H9 (cell line): Measurements from ENCODE around the gene AIF1. TPM values are rescaled to one million over a fixed set of nuclear protein-coding genes. Genes with fewer than 3 reads are reported as not detected.

Source experiments
- DNase-seq: peaks from one replicate; pipeline ENCODE4 v3.0.0-alpha.2; 2017
- H2AFZ ChIP-seq: one replicate; pipeline ENCODE4 v1.6.1; 2013; ENCODE audit warnings: mild to moderate bottlenecking, low read length, control low read depth, moderate library complexity
- H2AK5ac ChIP-seq: 2 replicates; pipeline ENCODE4 v1.6.1; 2013; ENCODE audit warnings: low read length, control low read depth, mixed read lengths; ENCODE audit not compliant: insufficient read length
- H2BK120ac ChIP-seq: one replicate; pipeline ENCODE4 v1.6.1; 2013; ENCODE audit warnings: low read depth, mild to moderate bottlenecking, low read length, control low read depth, inconsistent platforms; ENCODE audit not compliant: poor library complexity, severe bottlenecking
- H2BK12ac ChIP-seq: 2 replicates; pipeline ENCODE4 v1.6.1; 2013; ENCODE audit warnings: low read length, control low read depth, mixed read lengths, low read depth; ENCODE audit not compliant: insufficient read length
- H2BK15ac ChIP-seq: 2 replicates; pipeline ENCODE4 v1.6.1; 2013; ENCODE audit warnings: low read depth, low read length, control low read depth
- H2BK20ac ChIP-seq: one replicate; pipeline ENCODE4 v1.6.1; 2013; ENCODE audit warnings: low read depth, mild to moderate bottlenecking, low read length, control low read depth, inconsistent platforms; ENCODE audit not compliant: poor library complexity, severe bottlenecking
- H2BK5ac ChIP-seq: 2 replicates; pipeline ENCODE4 v1.6.1; 2013; ENCODE audit warnings: low read length, control low read depth, mixed read lengths; ENCODE audit not compliant: insufficient read length
- H3K14ac ChIP-seq: 2 replicates; pipeline ENCODE4 v1.6.1; 2013; ENCODE audit warnings: low read length, control low read depth; ENCODE audit not compliant: insufficient read depth
- H3K18ac ChIP-seq: 2 replicates; pipeline ENCODE4 v1.6.1; 2013; ENCODE audit warnings: low read depth, mild to moderate bottlenecking, mixed read lengths, low read length, control low read depth; ENCODE audit not compliant: insufficient read length
- H3K23ac ChIP-seq: 2 replicates; pipeline ENCODE4 v1.6.1; 2013; ENCODE audit warnings: low read length, control low read depth, mixed read lengths, low read depth; ENCODE audit not compliant: insufficient read length
- H3K23me2 ChIP-seq: 2 replicates; pipeline ENCODE4 v1.6.1; 2013; ENCODE audit warnings: low read depth, mild to moderate bottlenecking, mixed read lengths, low read length, control low read depth; ENCODE audit not compliant: insufficient read length, poor library complexity, severe bottlenecking
- H3K27ac ChIP-seq: 2 replicates; pipeline ENCODE4 v1.5.1; 2013; ENCODE audit warnings: low read length, control low read depth, mixed read lengths, low read depth; ENCODE audit not compliant: insufficient read length
- H3K27me3 ChIP-seq: 2 replicates; pipeline ENCODE4 v1.6.1; 2013; ENCODE audit warnings: low read length, control low read depth, inconsistent platforms; ENCODE audit not compliant: insufficient read depth
- H3K4ac ChIP-seq: 2 replicates; pipeline ENCODE4 v1.6.1; 2013; ENCODE audit warnings: low read depth, mild to moderate bottlenecking, control low read depth, inconsistent platforms, low read length, moderate library complexity
- H3K4me1 ChIP-seq: 2 replicates; pipeline ENCODE4 v1.6.1; 2013; ENCODE audit warnings: low read length, control low read depth, inconsistent platforms; ENCODE audit not compliant: insufficient read depth
- H3K4me2 ChIP-seq: 2 replicates; pipeline ENCODE4 v1.6.1; 2013; ENCODE audit warnings: low read length, control low read depth, mixed read lengths; ENCODE audit not compliant: insufficient read length, insufficient read depth
- H3K56ac ChIP-seq: 2 replicates; pipeline ENCODE4 v1.6.1; 2013; ENCODE audit warnings: low read depth, mild to moderate bottlenecking, mixed read lengths, low read length, control low read depth; ENCODE audit not compliant: insufficient read length
- H3K79me1 ChIP-seq: 2 replicates; pipeline ENCODE4 v1.6.1; 2013; ENCODE audit warnings: low read depth, mild to moderate bottlenecking, moderate library complexity, low read length, control low read depth, inconsistent platforms; ENCODE audit not compliant: insufficient read depth, poor library complexity, severe bottlenecking
- H3K79me2 ChIP-seq: 2 replicates; pipeline ENCODE4 v1.6.1; 2013; ENCODE audit warnings: low read length, control low read depth, inconsistent platforms; ENCODE audit not compliant: insufficient read depth
- H3K9ac ChIP-seq: 2 replicates; pipeline ENCODE4 v1.6.1; 2013; ENCODE audit warnings: low read length, control low read depth, mixed read lengths; ENCODE audit not compliant: insufficient read length; ENCODE audit errors: extremely low read depth
- H3K9me3 ChIP-seq: one replicate; pipeline ENCODE4 v1.6.1; 2013; ENCODE audit warnings: low read depth, low read length, inconsistent platforms; ENCODE audit not compliant: control insufficient read depth
- H3T11ph ChIP-seq: one replicate; pipeline ENCODE4 v1.6.1; 2013; ENCODE audit warnings: mild to moderate bottlenecking, low read length, control low read depth, inconsistent platforms
- H4K20me1 ChIP-seq: one replicate; pipeline ENCODE4 v1.6.1; 2013; ENCODE audit not compliant: control insufficient read depth, insufficient read length, insufficient read depth
- H4K5ac ChIP-seq: 2 replicates; pipeline ENCODE4 v1.6.1; 2013; ENCODE audit warnings: low read depth, mild to moderate bottlenecking, mixed read lengths, low read length, control low read depth; ENCODE audit not compliant: insufficient read length
- H4K8ac ChIP-seq: replicated peaks from 2 replicates; pipeline ENCODE4 v1.6.1; 2013; ENCODE audit warnings: low read length, control low read depth, mixed read lengths, low read depth; ENCODE audit not compliant: insufficient read length
- H4K91ac ChIP-seq: 2 replicates; pipeline ENCODE4 v1.6.1; 2013; ENCODE audit warnings: low read depth, mild to moderate bottlenecking, moderate library complexity, mixed read lengths, low read length, control low read depth; ENCODE audit not compliant: insufficient read length
- H3K27ac Mint-ChIP-seq, 3 experiments: 2 replicates in 2 of 3; 3 replicates in 1 of 3; pipeline ENCODE4 v1.8.0; 2020 to 2021; ENCODE audit warnings: mixed read lengths in 3 of 3, mild to moderate bottlenecking in 1 of 3, moderate library complexity in 1 of 3
- H3K27me3 Mint-ChIP-seq: 2 replicates; pipeline ENCODE4 v1.8.0; 2021; ENCODE audit warnings: low read depth, mild to moderate bottlenecking, moderate library complexity, mixed read lengths
- H3K36me3 Mint-ChIP-seq, 3 experiments: 2 replicates in 2 of 3; 3 replicates in 1 of 3; pipeline ENCODE4 v1.8.0; 2020 to 2021; ENCODE audit warnings: low read depth in 3 of 3, mixed read lengths in 3 of 3; ENCODE audit not compliant: insufficient read depth in 1 of 3
- H3K4me1 Mint-ChIP-seq, 2 experiments: 2 replicates each; pipeline ENCODE4 v1.8.0; 2020; ENCODE audit warnings: mixed read lengths in 2 of 2
- H3K4me3 Mint-ChIP-seq, 2 experiments: 2 replicates in 1 of 2; 3 replicates in 1 of 2; pipeline ENCODE4 v1.8.0; 2020 to 2021; ENCODE audit warnings: mild to moderate bottlenecking in 2 of 2, mixed read lengths in 2 of 2, moderate library complexity in 1 of 2
- H3K9me3 Mint-ChIP-seq, 2 experiments: 2 replicates in 1 of 2; 3 replicates in 1 of 2; pipeline ENCODE4 v1.8.0; 2020; ENCODE audit warnings: mild to moderate bottlenecking in 2 of 2, mixed read lengths in 2 of 2, moderate library complexity in 1 of 2
- CTCF ChIP-seq: fragments of 200-600 bp; sonication (generic); conservative IDR thresholded peaks from 3 replicates; pipeline ENCODE4 v1.8.0; 2021; ENCODE audit warnings: antibody characterized with exemption, mild to moderate bottlenecking
- WGBS: extraction: QIAGEN DNeasy Blood & Tissue Kit; methylation state at CpG from one replicate; pipeline ENCODE4 v1.1.7; 2013; ENCODE audit warnings: missing lambda C conversion rate, low lambda C conversion rate, mixed read lengths; ENCODE audit not compliant: insufficient read length; ENCODE audit errors: extremely low coverage; 5-methylcytosine and 5-hydroxymethylcytosine counted together
- total RNA-seq: library from RNA; stranded (reverse); gene quantifications from 2 replicates; pipeline ENCODE4 v1.2.1, GENCODE V29; 2021

Gene AIF1
- total RNA-seq, 1 experiment from 2014 or later, result 4.2 TPM

DNA sequence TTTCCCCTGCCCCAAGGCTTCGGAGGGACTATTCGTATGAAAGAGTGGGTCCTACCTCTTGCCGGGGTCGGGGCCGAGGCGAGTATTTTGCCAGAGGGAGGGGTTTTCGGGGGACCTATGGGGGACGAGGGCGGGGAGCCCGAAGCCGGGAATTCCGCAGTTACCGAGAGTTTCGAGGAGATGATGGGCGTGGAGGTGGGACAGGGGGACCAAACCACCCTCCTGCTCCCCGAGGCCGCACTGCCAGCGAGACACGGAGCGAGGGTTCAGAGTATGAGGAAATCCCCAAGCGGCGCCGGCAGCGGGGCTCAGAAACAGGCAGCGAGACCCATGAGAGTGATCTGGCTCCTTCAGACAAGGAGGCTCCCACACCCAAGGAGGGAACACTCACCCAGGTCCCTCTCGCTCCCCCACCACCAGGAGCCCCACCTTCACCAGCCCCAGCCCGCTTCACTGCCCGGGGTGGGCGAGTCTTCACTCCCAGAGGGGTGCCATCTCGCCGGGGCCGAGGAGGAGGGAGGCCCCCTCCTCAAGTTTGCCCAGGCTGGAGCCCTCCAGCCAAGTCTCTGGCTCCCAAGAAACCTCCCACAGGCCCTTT, 16.7 kb downstream of the AIF1 start:
- no peak overlapping the region for H2AK5ac ChIP-seq
- no peak overlapping the region for H3K27ac ChIP-seq
- H3K4me3 Mint-ChIP-seq, result no peak overlapping the region
- H2BK120ac ChIP-seq, result no peak overlapping the region
- H3K9me3 ChIP-seq, result no peaks in the 10 kb centered on the region
- H3K18ac ChIP-seq, result no peak overlapping the region
- DNase-seq, result no peak
- no peak overlapping the region for H2AFZ ChIP-seq
- H2BK15ac ChIP-seq, result no peak overlapping the region
- H4K8ac ChIP-seq, result no peak overlapping the region
- no peak overlapping the region for H4K5ac ChIP-seq
- WGBS, result no CpG with 5 or more reads among the region's 32 CpGs
- no peak overlapping the region for H2BK12ac ChIP-seq
- no peaks in the 10 kb centered on the region for H3K23me2 ChIP-seq
- no peaks in the 10 kb centered on the region; the same call in 1 of the 2 replicates for H3K27me3 Mint-ChIP-seq
- H3K79me1 ChIP-seq, result peaks cover 3% of the 10 kb centered on the region
- peak overlapping the region in 2 of 3 experiments; percentile 68 to 81; a peak in 2 of 7 replicates for H3K27ac Mint-ChIP-seq
- no peak overlapping the region for H3T11ph ChIP-seq
- no peaks in the 10 kb centered on the region for H3K27me3 ChIP-seq
- H3K9me3 Mint-ChIP-seq, result no peaks in the 10 kb centered on the region
- H3K4me1 Mint-ChIP-seq, result peaks cover 0 to 3% of the 10 kb centered on the region in 2 experiments; a peak in 1 of 4 replicates
- peaks cover 80 to 100% (median 100%) of the 10 kb centered on the region in 3 experiments for H3K36me3 Mint-ChIP-seq
- no peak overlapping the region for H3K4ac ChIP-seq
- H3K4me1 ChIP-seq, result no peaks in the 10 kb centered on the region
- H3K23ac ChIP-seq, result no peak overlapping the region
- H3K79me2 ChIP-seq, result no peaks in the 10 kb centered on the region
- no peak overlapping the region for H4K91ac ChIP-seq
- H4K20me1 ChIP-seq, result peaks cover 2% of the 10 kb centered on the region
- no peak overlapping the region for H3K4me2 ChIP-seq
- no peak overlapping the region for H3K56ac ChIP-seq
- H2BK5ac ChIP-seq, result no peak overlapping the region
- TF ChIP-seq CTCF, result no peak
- no peak overlapping the region for H3K14ac ChIP-seq
- no peak overlapping the region for H3K9ac ChIP-seq
- no peak overlapping the region for H2BK20ac ChIP-seq
